HL-60 (cell line): ENCODE data around the gene HTR3D.
"Not testable (repeated sequence)": the region's sequence is repeated elsewhere in the genome, so short reads cannot be mapped to it uniquely, and the experiment has no call there.

Experiments used
- DNase-seq, 2 experiments: peaks; one replicate each; pipeline ENCODE4 v3.0.0-alpha.2; 2010 to 2020; ENCODE audit warnings: low read depth in 1 of 2, low spot score in 1 of 2
- H3K27ac ChIP-seq: fragments of 250-450 bp; sonication (Bioruptor Pico); replicated peaks from 2 replicates; pipeline ENCODE4 v1.5.1; 2020; ENCODE audit warnings: mild to moderate bottlenecking, moderate library complexity
- H3K27me3 ChIP-seq: fragments of 250-450 bp; sonication (Bioruptor Pico); 2 replicates; pipeline ENCODE4 v1.5.1; 2021; ENCODE audit warnings: mild to moderate bottlenecking, moderate library complexity; ENCODE audit not compliant: insufficient read depth, poor library complexity, severe bottlenecking
- H3K4me3 ChIP-seq: replicated peaks from 2 replicates; pipeline ENCODE4 v1.5.1; 2011; ENCODE audit warnings: mild to moderate bottlenecking, control low read depth, low read length; ENCODE audit not compliant: insufficient read depth
- GABPA ChIP-seq: IDR thresholded peaks from 2 replicates; pipeline ENCODE4 v1.6.1; 2012; ENCODE audit warnings: low read depth
- POLR2AphosphoS5 ChIP-seq: IDR thresholded peaks from 2 replicates; pipeline ENCODE4 v1.6.1; 2012; ENCODE audit warnings: low read depth
- SPI1 ChIP-seq: IDR thresholded peaks from 2 replicates; pipeline ENCODE4 v1.6.1; 2012; ENCODE audit warnings: low read depth, mild to moderate bottlenecking, borderline replicate concordance
- TF ChIP-seq, protein P1 (sequence below): IDR thresholded peaks from 2 replicates; pipeline ENCODE4 v1.6.1; 2012; ENCODE audit warnings: low read depth; ENCODE audit not compliant: insufficient replicate concordance
- TF ChIP-seq, protein P2 (sequence below): IDR thresholded peaks from one replicate; pipeline ENCODE4 v1.5.1; 2011; ENCODE audit warnings: low read length, control low read depth, inconsistent platforms; ENCODE audit not compliant: insufficient read depth

HTR3D gene

DNA sequence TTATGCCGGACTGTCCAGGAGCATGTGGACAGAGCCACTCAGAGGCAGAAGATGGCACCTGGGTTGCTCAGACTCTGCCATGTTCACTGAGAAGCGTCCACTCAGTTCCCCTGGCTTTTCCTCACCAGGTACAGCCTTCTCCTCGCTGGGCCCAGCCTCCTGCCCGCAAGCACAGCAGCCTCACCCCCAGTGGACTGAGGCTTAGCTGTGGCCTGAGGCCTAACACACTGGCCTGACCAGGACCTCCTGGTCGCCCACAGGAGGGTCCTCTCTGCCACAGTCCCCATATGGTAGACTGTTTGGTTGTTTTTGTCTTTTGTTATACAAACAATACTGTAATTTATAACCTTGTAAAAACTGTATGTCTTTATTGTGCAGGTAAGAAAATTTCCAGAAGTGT is 36.8 kb downstream of the HTR3D start:
- TF ChIP-seq SPI1: no peak
- TF ChIP-seq, protein P1, sequence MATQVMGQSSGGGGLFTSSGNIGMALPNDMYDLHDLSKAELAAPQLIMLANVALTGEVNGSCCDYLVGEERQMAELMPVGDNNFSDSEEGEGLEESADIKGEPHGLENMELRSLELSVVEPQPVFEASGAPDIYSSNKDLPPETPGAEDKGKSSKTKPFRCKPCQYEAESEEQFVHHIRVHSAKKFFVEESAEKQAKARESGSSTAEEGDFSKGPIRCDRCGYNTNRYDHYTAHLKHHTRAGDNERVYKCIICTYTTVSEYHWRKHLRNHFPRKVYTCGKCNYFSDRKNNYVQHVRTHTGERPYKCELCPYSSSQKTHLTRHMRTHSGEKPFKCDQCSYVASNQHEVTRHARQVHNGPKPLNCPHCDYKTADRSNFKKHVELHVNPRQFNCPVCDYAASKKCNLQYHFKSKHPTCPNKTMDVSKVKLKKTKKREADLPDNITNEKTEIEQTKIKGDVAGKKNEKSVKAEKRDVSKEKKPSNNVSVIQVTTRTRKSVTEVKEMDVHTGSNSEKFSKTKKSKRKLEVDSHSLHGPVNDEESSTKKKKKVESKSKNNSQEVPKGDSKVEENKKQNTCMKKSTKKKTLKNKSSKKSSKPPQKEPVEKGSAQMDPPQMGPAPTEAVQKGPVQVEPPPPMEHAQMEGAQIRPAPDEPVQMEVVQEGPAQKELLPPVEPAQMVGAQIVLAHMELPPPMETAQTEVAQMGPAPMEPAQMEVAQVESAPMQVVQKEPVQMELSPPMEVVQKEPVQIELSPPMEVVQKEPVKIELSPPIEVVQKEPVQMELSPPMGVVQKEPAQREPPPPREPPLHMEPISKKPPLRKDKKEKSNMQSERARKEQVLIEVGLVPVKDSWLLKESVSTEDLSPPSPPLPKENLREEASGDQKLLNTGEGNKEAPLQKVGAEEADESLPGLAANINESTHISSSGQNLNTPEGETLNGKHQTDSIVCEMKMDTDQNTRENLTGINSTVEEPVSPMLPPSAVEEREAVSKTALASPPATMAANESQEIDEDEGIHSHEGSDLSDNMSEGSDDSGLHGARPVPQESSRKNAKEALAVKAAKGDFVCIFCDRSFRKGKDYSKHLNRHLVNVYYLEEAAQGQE: no peak
- TF ChIP-seq GABPA: no peak
- TF ChIP-seq, protein P2, sequence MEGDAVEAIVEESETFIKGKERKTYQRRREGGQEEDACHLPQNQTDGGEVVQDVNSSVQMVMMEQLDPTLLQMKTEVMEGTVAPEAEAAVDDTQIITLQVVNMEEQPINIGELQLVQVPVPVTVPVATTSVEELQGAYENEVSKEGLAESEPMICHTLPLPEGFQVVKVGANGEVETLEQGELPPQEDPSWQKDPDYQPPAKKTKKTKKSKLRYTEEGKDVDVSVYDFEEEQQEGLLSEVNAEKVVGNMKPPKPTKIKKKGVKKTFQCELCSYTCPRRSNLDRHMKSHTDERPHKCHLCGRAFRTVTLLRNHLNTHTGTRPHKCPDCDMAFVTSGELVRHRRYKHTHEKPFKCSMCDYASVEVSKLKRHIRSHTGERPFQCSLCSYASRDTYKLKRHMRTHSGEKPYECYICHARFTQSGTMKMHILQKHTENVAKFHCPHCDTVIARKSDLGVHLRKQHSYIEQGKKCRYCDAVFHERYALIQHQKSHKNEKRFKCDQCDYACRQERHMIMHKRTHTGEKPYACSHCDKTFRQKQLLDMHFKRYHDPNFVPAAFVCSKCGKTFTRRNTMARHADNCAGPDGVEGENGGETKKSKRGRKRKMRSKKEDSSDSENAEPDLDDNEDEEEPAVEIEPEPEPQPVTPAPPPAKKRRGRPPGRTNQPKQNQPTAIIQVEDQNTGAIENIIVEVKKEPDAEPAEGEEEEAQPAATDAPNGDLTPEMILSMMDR: no peak
- no peak for TF ChIP-seq POLR2AphosphoS5
- no peak overlapping the region for H3K4me3 ChIP-seq
- no peaks in the 10 kb centered on the region for H3K27me3 ChIP-seq
- no peak overlapping the region for H3K27ac ChIP-seq
- DNase-seq: no peak

DNA sequence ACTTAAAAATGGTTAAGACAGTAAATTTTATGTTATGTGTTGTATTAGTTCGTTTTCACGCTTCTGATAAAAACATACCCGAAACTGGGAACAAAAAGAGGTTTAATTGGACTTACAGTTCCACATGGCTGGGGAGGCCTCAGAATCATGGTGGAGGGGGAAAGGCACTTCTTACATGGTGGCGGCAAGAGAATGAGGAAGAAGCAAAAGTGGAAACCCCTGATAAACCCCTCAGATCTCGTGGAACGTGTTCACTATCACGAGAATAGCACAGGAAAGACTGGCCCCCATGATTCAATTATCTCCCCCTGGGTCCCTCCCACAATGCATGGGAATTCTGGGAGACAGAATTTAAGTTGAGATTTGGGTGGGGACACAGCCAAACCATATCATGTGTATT is 39.6 kb downstream of the HTR3D start:
- H3K4me3 ChIP-seq: not testable (repeated sequence)

DNA sequence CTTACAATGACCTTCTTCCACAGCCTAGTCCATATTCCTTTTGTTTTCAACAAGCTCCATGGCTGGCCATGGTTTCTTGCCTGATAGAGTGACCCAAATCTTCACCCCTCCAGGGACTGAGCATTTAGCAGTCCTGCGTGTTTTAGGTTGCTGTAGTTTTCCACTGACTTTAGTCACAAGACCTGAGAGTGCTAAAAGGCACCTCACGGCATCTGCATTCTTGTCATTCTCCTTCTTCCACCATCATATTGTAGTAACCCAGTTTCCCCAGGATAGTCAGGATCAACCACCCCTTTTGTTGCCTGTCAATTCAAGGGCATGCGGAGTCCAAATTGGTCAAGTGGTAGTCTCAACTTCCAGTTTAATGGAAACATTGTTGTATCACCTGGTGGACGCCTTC is 42.1 kb downstream of the HTR3D start:
- H3K27ac ChIP-seq: no peak overlapping the region
- H3K4me3 ChIP-seq: no peak overlapping the region
- DNase-seq: no peak
- TF ChIP-seq SPI1 (no peak), POLR2AphosphoS5 (no peak), GABPA (no peak)
- TF ChIP-seq, protein P1: no peak
- TF ChIP-seq, protein P2: no peak
- no peaks in the 10 kb centered on the region for H3K27me3 ChIP-seq

More for the DNA sequence above, 39.6 kb downstream of the HTR3D start:
- H3K27ac ChIP-seq, H3K27me3 ChIP-seq, DNase-seq: not testable (repeated sequence)

DNA sequence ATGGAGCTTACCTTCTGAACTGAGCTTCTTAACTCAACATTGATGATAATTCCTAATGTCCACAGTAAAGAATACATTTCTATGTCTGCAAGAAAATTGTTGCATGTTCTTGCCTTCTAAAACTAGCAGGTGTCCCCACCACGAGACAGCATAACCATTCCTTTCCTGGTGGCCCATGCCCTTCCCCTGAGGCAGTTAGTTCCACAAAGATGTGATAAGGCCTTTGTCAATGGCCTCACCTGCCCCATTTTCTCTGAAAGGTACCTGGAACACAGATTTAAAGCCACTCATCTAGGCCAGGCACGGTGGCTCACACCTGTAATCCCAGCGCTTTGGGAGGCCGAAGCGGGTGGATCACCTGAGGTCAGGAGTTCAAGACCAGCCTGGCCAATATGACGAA is 44.4 kb downstream of the HTR3D start:
- DNase-seq: no peak
- Histone ChIP-seq H3K27me3 (no peaks in the 10 kb centered on the region), H3K27ac (no peak overlapping the region), H3K4me3 (no peak overlapping the region)
- TF ChIP-seq SPI1 (no peak), POLR2AphosphoS5 (no peak), GABPA (no peak)
- TF ChIP-seq, protein P1: no peak
- TF ChIP-seq, protein P2: no peak
